ENCODE data around the gene DYNLRB1.
"Not testable (repeated sequence)": the region's sequence is repeated elsewhere in the genome, so short reads cannot be mapped to it uniquely, and the experiment has no call there.

The DYNLRB1 gene

DNA sequence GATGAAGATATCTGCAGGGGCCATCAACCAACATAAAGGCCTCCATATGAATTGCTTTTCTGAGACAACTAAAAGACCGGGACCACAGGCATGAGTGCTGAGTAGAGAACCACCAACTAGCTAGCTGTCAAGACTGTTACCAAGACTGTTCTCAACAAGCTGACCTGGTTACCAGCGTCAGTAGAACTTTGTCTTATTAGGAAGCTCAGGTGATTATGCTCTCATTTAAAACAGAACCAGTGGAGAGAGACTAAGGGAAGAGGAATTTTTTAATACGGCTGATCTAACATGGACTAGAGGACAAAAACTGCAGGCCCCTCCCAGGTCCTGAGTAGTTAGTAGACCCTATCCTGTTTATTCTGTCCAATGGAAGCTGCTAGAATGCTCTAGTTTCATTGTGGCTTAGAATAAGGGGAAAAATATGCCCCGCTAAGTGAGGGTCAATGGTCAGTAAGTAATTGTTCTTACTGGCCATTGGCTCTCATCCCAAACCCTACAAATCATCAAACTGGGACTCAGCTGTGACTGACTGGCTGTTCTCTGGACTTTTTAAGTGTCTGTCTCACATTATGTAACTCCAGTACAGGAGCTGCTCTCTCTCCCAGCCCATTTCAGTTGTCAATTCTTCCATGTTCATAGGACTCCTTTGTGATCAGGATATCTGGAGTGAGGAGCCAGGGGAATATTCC lies 3.8 kb upstream of the DYNLRB1 start:
- no peak for DNase-seq (ENCODE audit: low spot score)

DNA sequence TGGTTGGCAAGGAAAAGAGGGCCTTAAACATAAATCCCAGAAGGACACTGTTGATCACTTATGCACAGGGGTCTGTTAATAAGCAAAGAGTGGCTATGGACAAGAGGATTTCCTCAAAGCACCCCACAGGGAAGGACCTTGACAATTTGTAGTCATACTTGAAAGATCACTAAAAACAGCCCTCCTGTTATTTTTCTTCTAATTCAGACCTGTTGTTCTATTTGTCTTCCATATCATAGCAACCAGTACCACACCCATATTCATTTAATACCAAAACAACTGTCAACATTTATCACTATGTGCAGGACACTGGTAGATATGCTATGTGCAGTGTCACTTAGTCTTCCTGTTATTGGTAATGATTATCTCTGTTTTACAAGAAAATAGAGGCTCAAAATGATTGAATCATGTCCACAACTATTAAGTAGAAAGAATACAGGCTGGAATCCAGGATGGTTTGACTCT lies 3.2 kb upstream of the DYNLRB1 start:
- DNase-seq (ENCODE audit: low spot score) = no peak

DNA sequence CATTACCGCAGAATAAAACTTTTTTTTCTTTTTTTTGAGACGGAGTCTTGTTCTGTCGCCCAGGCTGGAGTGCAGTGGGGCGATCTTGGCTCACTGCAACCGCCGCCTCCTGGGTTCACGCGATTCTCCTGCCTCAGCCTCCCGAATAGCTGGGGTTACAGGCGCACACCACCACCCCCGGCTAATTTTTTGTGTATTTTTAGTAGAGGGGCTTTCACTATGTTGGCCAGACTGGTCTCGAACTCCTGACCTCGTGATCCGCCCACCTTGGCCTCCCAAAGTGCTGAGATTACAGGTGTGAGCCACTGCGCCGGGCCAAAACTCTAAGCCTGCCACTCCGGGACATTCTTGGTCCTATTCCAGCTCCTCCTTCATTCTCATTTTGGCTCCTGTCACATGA lies 2.2 kb upstream of the DYNLRB1 start:
- DNase-seq (ENCODE audit: low spot score) = not testable (repeated sequence)

DNA sequence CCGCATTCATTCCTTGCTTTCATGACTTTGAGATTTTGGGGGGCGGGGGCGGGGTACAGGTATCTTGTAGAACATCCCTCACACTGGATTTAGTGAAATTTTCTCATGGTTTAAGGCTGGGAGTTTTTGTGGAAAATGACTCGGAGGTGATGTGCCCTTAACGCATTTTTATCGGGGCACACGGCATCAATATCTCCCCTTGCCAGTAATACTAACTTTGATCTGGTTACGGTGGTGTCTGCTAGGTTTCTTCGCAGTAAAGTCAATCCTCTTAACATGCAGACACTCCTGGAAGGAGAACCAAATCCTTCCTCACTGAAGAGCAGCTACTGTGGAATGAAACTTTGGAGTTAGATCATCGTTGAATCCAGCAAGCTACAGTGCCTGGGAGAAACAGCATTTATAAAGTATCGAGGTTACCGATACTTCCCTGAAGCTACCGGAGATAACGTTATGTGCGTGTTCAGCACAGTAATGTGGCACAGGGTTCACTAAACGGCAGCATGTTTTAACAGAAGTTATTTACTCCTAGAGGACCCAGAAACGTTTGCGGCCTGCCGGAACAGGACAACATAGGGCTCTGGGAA lies 1.2 kb upstream of the DYNLRB1 start:
- no peak for DNase-seq (ENCODE audit: low spot score)

DNA sequence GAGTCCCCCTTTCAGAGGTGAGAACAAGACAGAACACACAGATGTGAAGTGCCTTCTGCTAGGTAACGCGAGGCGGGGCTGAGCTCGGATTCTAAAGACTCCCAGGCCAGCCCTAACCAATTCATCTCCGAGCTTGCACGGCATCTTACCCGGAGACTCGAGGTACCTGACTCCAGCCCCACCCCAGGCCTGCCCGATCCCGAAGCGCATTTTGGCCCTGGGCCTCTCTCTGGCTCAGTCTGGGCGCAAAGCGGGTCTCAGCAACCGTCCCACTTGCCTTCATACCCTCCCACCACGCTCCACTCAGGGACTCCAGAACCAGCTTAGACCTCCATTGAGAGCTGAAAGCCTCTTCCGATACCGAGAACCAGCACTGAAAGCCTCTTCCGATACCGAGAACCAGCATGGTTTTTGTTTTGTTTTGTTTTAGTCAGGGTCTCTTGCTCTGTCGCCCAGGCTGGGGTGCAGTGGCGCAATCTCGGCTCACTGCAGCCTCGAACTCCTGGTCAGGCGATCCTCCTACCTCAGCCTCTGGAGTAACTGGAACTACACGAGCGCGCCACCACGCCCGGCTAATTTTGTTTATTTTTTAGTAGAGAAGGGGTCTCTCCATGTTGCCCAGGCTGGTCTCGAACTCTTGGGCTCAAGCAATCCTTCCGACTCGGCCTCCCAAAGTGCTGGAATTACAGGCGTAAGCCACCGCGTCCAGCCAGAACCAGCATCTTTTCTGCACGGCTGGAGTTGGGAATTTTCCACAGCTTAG lies 557 bp upstream of the DYNLRB1 start:
- DNase-seq (ENCODE audit: low spot score) = no peak

DNA sequence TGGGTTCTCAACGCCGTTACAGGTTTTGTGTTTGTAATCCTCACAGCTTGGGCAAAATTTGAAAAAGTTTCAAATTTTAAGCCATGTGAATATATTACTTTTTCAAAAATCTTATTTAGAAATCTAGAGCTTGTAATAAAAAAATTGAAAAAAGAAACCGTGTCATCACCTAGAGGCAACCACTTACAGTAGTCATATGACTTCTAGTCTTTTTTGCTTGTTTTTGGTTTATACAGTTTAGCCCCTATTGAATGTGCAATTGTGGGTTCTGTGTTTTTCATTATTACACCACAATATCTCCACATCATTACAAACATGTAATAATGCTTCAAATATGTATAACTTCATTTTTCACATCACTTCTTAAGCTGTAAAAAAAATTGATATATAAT lies 888 bp downstream of the DYNLRB1 start:
- DNase-seq (ENCODE audit: low spot score) = no peak

DNA sequence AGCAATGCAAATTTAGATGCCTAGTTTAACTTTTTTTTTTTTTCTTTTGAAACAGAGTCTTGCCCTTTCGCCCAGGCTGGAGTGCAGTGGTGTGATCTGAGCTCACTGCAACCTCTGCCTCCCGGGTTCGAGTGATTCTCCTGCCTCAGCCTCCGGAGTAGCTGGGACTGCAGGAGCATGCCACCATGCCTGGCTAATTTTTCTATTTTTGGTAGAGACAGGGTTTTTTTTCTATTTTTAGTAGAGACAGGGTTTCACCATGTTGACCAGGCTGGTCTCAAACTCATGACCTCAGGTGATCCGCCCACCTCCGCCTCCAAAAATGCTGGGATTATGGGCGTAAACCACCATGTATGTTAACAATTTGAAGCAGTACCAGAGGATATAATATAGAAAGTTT lies 2.6 kb downstream of the DYNLRB1 start:
- not testable (repeated sequence) for DNase-seq (ENCODE audit: low spot score)

DNA sequence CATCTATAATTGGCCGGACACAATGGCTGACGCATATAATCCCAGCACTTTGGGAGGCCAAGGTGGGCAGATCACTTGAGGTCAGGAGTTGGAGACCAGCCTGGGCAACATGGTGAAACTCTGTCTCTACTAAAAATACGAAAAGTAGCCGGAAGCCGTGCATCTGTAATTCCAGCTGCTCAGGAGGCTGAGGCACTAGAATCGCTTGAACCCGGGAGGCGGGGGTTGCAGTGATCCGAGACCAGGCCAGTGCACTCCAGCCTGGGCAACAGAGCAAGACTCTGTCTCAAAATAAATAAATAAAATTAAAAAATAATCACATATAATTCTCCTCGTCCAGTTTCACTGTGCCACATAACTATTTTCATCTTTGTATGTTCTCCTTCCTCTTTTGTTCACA lies 3.6 kb downstream of the DYNLRB1 start:
- not testable (repeated sequence) for DNase-seq (ENCODE audit: low spot score)

DNA sequence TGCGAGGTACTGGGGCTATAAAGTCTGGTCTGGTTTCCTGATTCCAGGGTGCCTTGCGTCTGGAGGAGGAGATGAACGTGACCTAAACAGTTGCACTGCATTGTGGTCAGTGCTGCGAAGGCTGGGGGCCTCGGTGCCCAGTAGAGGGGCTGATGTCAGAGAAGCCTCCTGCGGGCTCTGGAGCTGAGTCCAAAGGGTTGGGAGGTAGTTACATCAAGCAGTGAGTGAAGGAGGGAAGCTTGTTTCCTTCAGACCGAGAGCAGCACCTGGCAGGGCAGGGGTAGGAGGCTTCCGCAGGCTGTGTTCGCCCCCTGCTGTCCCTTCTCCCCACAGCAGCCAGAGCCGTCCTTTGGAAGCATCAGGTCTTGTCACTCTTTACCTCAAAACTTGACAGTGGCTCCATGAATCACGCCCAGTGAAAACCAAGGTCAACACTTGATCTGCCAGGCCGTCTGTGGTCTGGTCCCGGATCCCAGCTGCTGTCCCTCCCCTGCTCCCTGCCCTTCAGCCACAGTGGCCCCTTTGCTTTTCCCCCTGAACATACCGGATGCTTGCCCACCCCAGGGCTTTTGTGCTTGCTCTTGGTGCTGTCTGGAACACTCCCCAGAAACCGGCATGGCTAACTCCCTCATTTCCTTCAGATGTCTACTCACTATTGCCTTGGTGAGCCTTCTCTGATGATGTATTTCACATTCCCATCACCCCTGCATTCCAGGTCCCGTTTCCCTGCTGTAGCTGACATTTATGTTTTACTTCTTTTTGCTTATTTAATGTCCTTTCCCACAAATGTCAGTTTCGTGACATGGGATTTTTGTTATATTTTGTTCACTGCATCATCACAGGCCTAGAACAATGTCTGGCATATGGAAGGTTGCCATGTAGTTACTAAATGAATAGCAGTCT lies 7.0 kb downstream of the DYNLRB1 start:
- peak; percentile 49 for DNase-seq (ENCODE audit: low spot score)

DNA sequence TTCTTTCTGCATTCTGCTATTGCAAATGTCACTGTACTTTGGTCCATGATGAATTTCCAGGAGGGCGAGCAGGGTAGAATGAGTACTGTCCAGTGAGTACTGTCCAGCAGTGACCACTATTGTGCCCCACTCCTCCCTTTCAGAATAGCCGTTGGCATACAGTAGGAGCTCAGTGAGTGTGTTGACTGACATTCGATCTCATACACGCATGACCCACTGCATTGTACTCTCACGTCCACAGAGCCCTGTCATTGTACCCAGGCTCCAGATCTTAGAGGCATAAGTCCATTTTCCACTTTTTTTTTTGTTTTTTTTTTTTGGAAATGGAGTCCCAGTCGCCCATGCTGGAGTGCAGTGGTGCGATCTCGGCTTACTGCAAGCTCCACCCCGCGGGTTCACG lies 8.2 kb downstream of the DYNLRB1 start:
- no peak for DNase-seq (ENCODE audit: low spot score)

DNA sequence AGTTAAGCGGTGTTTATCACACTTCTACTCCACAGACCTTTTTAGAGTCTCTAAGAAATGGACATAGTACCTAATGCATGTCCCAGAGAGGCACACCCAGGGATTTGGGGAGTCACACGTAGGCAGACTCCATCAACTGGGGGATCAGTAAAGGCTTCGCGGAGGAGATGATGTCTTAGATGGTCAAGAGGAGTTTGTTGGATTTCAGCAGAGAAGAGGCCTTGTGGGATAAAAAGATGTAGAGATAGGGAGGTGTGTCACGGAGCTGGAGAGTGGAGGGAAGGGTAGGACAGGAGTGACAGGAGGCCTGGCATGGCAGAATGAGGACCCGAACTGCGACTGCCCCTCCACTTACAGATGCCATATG lies 9.1 kb downstream of the DYNLRB1 start:
- DNase-seq (ENCODE audit: low spot score) = no peak

DNA sequence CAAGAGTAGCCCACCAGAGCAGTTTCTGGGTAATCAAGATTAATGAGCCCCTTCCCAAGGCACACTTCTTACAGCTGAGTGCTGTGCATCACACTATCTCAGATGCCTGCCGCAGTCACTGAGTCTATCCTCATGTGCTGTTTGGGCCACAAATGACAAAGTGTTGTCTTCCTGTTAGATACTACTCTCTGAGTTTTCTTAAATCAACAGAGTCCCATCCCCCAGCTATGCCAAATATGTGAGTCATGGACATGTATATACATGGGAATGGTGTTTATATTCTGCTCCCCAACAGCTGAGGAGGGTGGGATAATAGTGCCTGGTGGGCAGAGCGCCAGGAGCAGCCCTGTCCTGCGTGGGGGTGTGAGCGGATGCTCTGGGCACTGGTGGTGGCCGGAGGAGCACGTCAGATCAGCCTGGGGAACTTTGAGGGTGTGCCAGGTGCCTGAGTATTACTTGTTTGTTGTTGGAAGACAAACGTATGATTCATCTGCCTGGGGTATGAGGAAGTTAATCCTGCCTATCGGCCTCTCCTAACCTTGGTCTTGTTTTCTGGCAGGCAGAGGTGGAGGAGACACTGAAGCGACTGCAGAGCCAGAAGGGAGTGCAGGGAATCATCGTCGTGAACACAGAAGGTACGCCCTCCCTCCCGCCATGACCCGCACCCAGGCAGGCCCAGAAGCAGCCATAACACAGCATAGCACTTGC lies 9.6 kb downstream of the DYNLRB1 start:
- DNase-seq (ENCODE audit: low spot score) = peak; percentile 97

DNA sequence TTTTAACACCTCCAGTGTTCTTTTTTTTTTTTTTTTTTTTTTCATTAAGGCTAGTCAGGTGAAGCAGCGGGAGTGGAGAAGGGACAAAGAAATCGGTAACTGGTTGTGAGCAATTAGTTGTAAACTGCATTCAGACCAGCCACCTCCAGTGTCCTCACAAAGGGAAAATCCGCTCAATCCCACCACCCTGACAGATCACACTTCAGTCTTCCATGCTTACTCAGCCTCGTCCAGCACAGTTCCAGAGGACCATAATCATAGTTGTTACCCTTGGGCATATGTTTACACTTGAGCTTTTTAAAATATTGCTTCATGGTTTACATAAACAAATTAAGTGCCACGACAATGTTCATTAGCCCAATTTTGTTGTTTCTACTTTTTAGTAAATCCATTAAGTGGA lies 10.2 kb downstream of the DYNLRB1 start:
- no peak for DNase-seq (ENCODE audit: low spot score)

DNA sequence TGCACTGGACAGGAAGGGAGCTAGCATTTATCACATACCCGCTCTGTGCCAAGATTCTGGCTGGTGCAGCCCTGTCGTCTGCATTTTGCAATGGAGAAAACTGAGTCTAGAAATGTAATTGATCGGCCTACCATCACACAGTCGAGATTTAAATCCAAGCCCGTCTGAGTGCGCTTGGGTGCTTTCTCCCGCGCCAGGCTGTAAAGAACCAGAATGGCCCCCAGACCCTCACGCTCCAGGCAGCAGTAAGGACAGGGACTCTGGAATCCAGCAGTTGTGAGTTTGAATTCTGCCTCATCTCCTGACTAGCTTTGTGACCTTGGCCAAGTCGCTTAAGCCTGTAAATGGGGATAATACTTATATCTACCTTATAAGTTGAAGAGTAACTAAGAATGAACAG lies 10.8 kb downstream of the DYNLRB1 start:
- no peak for DNase-seq (ENCODE audit: low spot score)

DNA sequence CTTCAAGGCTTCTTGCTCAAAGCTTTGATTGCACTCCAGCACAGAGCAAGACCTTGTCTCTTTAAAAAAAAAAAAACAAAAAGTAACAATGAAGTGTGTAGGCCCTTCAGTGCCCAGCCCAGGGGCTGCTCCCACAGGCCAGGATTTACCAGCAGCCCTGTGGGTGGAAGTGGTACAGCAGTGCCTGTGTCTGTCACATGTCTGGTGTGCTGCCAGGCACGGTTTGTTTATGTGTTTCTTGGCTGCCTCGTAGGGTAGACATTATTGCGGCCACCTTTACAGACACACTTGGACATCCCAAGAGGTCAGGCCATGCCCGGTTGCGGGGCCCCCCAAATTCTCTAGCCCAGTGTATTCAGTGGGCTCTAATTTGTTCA lies 12.7 kb downstream of the DYNLRB1 start:
- DNase-seq (ENCODE audit: low spot score) = no peak

DNA sequence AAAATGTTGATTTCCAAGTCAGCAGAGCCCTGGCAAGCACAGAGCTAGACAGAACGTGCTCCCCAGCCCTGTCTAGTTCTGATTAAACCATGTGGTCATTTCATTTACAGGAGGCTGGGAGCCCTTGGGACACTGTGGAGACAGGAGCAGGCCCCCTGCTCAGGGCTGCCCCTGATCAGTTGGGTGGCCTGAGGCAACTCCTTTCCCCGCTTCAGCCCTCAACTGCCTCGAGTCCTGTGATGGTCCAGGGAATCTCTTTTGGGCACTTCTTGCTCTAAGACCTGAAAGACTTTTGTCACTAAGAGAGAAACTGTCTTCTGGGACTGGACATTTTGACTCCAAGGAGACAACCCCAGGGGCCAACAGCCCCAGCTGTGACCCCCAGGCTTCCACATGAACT lies 13.5 kb downstream of the DYNLRB1 start:
- DNase-seq (ENCODE audit: low spot score) = no peak

DNA sequence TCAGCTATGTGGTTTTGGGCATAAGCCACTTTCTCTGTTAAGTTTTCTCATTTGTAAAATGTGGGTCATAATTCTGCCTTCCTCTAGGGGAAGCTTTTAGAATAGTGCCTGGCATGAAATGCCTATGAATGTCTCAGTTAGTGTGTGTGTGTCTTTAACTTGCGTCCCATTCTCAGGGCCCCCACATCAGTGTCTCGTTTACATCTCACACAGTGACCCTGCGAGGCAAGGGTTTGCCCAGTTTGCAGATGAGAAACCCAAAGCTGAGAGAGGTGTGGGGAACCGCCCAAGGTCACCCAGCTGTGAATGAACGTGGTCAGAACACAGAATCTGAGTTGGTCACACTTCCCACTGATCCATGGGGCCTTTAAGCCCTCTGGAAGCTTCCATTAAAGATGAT lies 14.1 kb downstream of the DYNLRB1 start:
- DNase-seq (ENCODE audit: low spot score) = no peak

DNA sequence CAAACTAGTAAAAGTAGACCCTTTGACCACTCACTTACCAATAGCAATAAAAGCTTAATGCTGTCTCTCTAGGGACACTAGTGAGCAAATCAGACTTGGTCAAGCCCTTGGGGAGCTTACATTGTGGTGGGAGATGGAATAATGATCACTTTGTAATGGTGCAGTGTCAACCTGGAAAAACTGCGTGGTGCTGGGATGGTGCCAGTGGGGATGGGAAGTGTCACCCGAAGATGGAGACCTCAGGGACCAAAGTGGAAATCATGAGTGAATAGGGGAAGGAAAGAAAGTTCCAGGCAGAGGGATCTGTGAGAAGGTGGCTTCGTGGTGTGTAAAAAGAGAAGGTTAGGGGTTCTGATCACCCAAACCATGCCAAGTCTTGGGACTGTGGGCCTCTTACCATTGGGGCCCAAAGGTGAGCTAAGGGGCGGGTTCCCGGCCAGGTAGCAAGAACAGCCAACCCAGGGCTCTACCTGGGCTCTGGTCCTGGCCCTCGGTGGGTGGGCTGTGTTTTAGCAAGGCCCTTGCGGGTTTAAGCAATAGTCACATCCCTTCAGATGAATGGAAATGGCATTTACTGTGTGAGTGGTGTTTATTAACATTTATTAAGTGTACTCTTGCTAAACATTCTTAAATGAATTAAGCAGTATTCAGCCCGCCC lies 15.5 kb downstream of the DYNLRB1 start:
- no peak for DNase-seq (ENCODE audit: low spot score)

DNA sequence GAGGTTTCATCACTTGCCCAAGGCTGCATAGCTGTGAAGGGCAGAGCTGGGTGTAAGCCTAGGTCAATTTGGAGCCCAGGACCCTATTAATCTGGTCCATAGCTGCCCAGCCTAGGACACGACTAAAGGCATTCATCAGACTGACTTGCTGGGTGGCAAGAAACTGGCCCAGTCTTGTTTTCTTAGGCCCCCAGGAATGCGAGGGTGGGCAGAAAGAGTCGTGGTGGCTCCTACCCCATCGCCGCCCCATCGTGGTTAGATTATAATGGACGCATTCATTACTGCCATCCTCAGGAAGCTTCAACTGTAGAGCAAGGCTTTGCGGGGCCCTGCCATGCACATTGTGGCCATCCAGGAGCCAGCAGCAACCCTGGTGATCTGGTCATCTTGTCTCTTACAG lies 16.1 kb downstream of the DYNLRB1 start:
- DNase-seq (ENCODE audit: low spot score) = no peak

DNA sequence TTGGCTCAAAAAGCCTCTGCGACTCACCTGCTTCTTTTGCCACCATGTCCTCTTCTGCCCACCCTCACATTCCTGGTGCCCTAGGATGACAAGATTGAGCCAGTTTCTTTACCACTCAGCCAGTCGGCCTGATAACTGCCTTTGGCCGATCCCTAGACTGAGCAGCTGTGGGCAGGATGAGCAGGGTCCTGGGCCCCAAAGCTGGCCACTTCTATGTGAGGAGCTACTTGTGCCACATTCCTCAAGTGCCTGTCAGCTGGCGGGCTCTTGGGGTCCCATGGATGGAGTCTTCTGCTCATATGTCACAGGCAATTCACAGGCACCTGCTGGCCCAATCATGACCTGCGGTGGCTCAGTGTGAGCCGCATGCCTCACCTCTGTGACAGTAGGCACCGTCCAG lies 16.5 kb downstream of the DYNLRB1 start:
- no peak for DNase-seq (ENCODE audit: low spot score)
